Spleen (tissue), 7 donors: ENCODE measurements around the gene SLC22A23.

Source experiments
- CTCF ChIP-seq, 11 experiments: fragments of 200-600 bp in 7 of 11; fragments of 450-650 bp in 4 of 11; sonication (generic) in 4 of 11; IDR thresholded peaks in 8 of 11; conservative IDR thresholded peaks in 3 of 11; 1 replicate in 7 of 11; 2 replicates in 4 of 11; pipeline versions ENCODE4 v1.4.0 to v1.8.0; 2016 to 2021; ENCODE audit warnings: antibody characterized with exemption in 11 of 11, inconsistent platforms in 4 of 11, mild to moderate bottlenecking in 1 of 11
- POLR2A ChIP-seq, 3 donors: fragments of 450-650 bp; IDR thresholded peaks; one replicate each; pipeline ENCODE4 v1.5.1; 2017; ENCODE audit warnings: antibody characterized with exemption in 3 of 3, mild to moderate bottlenecking in 1 of 3
- donor health status: DM: no; HTN: no; CAD: no; lungs with moderate emphysema.
- donor health status: DM: no; HTN: no; CAD: no.
- donor health status: DM: no; HTN: no; CAD: no.

GRCh38 chr6:3419624-3420272 is 37.1 kb downstream of the SLC22A23 start:
- TF ChIP-seq CTCF (IDR thresholded peaks at IDR 0.05 in 8 of 11, conservative IDR thresholded peaks at IDR 0.05 in 3 of 11) (no peak), POLR2A (IDR thresholded peaks at IDR 0.05) (no peak)
